Parathyroid adenoma (tissue), 2 donors: ENCODE measurements around the gene AGBL1.

Experiments used
- H2AFZ ChIP-seq: fragments of 300-600 bp; sonication (generic); one replicate; pipeline ENCODE4 v1.7.0; 2017; ENCODE audit warnings: antibody characterized with exemption, mild to moderate bottlenecking
- H3K27ac ChIP-seq: fragments of 300-600 bp; sonication (generic); one replicate; pipeline ENCODE4 v1.7.0; 2017
- H3K27me3 ChIP-seq: fragments of 300-600 bp; sonication (generic); one replicate; pipeline ENCODE4 v1.7.0; 2017; ENCODE audit warnings: low read length; ENCODE audit not compliant: control insufficient read depth, insufficient read depth
- H3K36me3 ChIP-seq: fragments of 300-600 bp; sonication (generic); one replicate; pipeline ENCODE4 v1.7.0; 2017; ENCODE audit warnings: low read length; ENCODE audit not compliant: control insufficient read depth, insufficient read depth
- H3K4me1 ChIP-seq: fragments of 300-600 bp; sonication (generic); one replicate; pipeline ENCODE4 v1.7.0; 2017; ENCODE audit warnings: control low read depth
- H3K4me2 ChIP-seq: fragments of 300-600 bp; sonication (generic); one replicate; pipeline ENCODE4 v1.7.0; 2017; ENCODE audit warnings: low read length
- H3K4me3 ChIP-seq: fragments of 300-600 bp; sonication (generic); one replicate; pipeline ENCODE4 v1.7.0; 2017; ENCODE audit warnings: low read depth, low read length
- H3K79me2 ChIP-seq: fragments of 300-600 bp; sonication (generic); one replicate; pipeline ENCODE4 v1.7.0; 2017; ENCODE audit warnings: control low read depth
- H3K9ac ChIP-seq: fragments of 300-600 bp; sonication (generic); one replicate; pipeline ENCODE4 v1.7.0; 2017; ENCODE audit warnings: mild to moderate bottlenecking
- H3K9me3 ChIP-seq: fragments of 300-600 bp; sonication (generic); one replicate; pipeline ENCODE4 v1.7.0; 2017; ENCODE audit warnings: low read length; ENCODE audit not compliant: control insufficient read depth
- TF ChIP-seq, protein P1 (sequence below): fragments of 300-600 bp; sonication (generic); IDR thresholded peaks from one replicate; pipeline ENCODE4 v1.7.0; 2017; ENCODE audit warnings: antibody characterized with exemption, mild to moderate bottlenecking
- donor health status: primary hyperparathyroidism.

Gene AGBL1

DNA sequence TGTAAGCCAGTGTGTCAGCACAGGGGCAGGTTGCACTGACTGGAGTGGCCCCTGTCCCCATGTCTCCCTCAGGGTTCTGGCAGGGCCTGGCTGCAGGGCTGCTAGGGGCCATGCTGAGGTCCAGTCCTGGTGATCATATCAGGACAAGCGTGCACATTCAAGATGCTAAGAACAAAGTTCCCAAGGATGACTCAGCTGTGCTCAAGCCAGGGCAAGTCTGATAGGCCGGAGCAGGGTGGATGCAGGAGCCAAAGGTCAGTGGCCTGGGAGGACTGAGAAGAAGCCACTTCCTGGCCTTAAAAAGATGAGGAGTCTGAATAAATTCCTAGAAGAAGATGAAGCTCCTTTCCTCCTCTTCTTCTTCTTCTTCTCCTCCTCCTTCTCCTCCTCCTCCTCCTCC is 353.2 kb downstream of the AGBL1 start:
- no peak overlapping the region for H3K4me3 ChIP-seq
- no peaks in the 10 kb centered on the region for H3K79me2 ChIP-seq
- H3K4me1 ChIP-seq = no peaks in the 10 kb centered on the region
- no peaks in the 10 kb centered on the region for H3K9me3 ChIP-seq
- no peak overlapping the region for H3K27ac ChIP-seq
- H3K36me3 ChIP-seq = no peaks in the 10 kb centered on the region
- no peak overlapping the region for H3K9ac ChIP-seq
- TF ChIP-seq, protein P1, sequence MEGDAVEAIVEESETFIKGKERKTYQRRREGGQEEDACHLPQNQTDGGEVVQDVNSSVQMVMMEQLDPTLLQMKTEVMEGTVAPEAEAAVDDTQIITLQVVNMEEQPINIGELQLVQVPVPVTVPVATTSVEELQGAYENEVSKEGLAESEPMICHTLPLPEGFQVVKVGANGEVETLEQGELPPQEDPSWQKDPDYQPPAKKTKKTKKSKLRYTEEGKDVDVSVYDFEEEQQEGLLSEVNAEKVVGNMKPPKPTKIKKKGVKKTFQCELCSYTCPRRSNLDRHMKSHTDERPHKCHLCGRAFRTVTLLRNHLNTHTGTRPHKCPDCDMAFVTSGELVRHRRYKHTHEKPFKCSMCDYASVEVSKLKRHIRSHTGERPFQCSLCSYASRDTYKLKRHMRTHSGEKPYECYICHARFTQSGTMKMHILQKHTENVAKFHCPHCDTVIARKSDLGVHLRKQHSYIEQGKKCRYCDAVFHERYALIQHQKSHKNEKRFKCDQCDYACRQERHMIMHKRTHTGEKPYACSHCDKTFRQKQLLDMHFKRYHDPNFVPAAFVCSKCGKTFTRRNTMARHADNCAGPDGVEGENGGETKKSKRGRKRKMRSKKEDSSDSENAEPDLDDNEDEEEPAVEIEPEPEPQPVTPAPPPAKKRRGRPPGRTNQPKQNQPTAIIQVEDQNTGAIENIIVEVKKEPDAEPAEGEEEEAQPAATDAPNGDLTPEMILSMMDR = no peak
- H2AFZ ChIP-seq = no peak overlapping the region
- no peaks in the 10 kb centered on the region for H3K27me3 ChIP-seq
- H3K4me2 ChIP-seq = no peak overlapping the region

DNA sequence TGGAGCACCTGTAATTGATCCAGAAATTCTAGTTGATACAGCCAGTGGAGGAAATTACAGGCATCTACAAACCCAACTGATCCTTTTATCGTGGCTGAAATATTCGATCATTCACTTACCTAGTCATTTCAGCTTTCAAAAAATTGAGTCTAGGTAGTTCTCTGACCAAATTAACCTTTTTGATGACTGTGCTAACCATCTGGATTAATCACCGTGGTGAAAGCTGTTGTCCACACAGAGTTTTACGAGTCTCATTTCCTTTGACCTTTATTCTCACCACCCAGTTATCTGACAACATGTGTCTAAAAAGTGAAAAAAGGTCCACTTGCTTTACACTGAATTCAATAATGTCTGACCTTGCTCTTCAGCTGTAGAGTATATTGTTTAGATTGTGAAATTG is 354.3 kb downstream of the AGBL1 start:
- TF ChIP-seq, protein P1 = no peak
- no peak overlapping the region for H3K27ac ChIP-seq
- H3K9ac ChIP-seq = no peak overlapping the region
- no peaks in the 10 kb centered on the region for H3K79me2 ChIP-seq
- no peak overlapping the region for H3K4me2 ChIP-seq
- H3K4me1 ChIP-seq = no peaks in the 10 kb centered on the region
- H3K9me3 ChIP-seq = no peaks in the 10 kb centered on the region
- H2AFZ ChIP-seq = no peak overlapping the region
- no peaks in the 10 kb centered on the region for H3K27me3 ChIP-seq
- no peaks in the 10 kb centered on the region for H3K36me3 ChIP-seq
- H3K4me3 ChIP-seq = no peak overlapping the region

DNA sequence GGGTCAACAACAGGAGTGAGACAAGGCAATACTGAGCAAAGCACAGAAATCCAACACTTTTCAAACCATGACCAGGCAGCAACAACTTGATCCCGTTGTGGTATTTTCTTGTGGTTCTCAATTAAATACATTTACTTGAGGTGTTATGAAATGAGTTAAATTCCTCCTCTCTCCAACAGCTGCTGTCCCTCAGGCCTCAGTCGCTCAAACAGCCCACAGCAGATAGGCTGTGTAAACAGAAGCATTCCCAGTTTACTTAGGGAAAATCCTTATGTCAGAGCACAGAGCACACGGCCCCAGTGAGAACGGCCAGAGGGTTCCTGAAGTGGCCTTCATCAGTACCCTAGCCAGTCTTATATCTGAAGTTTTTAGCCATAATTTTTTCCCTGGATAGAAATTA is 359.9 kb downstream of the AGBL1 start:
- no peak overlapping the region for H3K4me3 ChIP-seq
- H3K27me3 ChIP-seq = no peaks in the 10 kb centered on the region
- H3K9me3 ChIP-seq = no peaks in the 10 kb centered on the region
- TF ChIP-seq, protein P1 = no peak
- H3K9ac ChIP-seq = no peak overlapping the region
- no peaks in the 10 kb centered on the region for H3K4me1 ChIP-seq
- no peaks in the 10 kb centered on the region for H3K36me3 ChIP-seq
- no peak overlapping the region for H2AFZ ChIP-seq
- no peak overlapping the region for H3K27ac ChIP-seq
- no peaks in the 10 kb centered on the region for H3K79me2 ChIP-seq
- no peak overlapping the region for H3K4me2 ChIP-seq

DNA sequence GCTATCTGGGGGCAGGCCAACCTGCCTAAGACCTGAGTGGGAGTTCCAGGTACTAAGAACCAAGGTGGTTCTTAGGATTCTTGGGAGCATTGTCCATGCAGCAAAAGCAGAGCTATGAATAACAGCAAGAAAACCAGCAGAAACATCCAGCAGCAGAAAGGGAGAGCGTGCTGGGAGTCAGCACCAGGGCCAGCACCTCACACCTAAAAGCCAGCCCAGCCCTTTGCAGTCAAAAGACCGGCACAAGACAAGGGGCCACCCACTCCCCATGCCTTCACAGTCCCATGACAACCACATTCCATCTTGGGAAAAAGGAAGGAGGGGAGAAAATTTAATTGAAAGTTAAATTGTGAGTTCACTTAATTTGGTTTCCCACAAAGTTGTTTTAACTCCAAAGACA is 364.9 kb downstream of the AGBL1 start:
- Histone ChIP-seq H3K9ac (no peak overlapping the region), H3K79me2 (no peaks in the 10 kb centered on the region), H3K4me1 (no peaks in the 10 kb centered on the region), H3K36me3 (no peaks in the 10 kb centered on the region), H3K4me2 (no peak overlapping the region), H3K27ac (no peak overlapping the region), H2AFZ (no peak overlapping the region), H3K4me3 (no peak overlapping the region), H3K9me3 (no peaks in the 10 kb centered on the region), H3K27me3 (no peaks in the 10 kb centered on the region)
- TF ChIP-seq, protein P1 = no peak

DNA sequence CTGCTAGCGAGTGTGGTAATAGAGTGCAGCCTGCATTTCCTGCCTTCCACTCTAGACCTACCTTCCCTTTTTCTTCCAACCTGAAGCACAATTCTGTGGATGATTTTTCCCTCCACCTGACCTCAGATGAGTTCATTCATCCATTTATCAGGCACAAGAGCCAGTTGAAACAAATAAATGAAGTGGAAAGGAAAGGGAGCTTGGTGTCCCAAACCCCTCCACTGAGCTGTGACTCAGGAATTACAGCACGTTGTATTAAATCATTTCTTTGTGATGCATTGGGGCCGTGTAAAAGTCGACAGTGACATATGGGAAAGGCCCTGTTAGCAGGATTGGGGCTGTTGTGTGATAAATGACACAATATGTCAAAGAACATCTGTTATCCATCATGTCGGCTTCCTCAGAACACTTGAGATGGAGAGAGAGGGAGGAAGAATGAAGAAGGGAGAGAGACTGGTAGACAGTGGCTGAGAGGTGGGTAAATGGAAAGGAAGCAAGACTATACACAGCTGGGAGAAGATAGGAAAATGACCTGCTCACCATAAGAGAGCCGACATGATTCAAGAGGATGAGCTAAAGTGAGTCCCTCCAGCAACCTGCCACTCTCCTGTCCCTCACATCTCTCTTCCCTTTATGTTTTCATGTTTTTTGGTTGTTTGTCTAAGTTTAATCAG is 366.0 kb downstream of the AGBL1 start:
- TF ChIP-seq, protein P1 = no peak
- Histone ChIP-seq H3K9me3 (no peaks in the 10 kb centered on the region), H3K36me3 (no peaks in the 10 kb centered on the region), H3K4me2 (no peak overlapping the region), H3K9ac (no peak overlapping the region), H3K27ac (no peak overlapping the region), H3K4me3 (no peak overlapping the region), H3K79me2 (no peaks in the 10 kb centered on the region), H3K27me3 (no peaks in the 10 kb centered on the region), H3K4me1 (no peaks in the 10 kb centered on the region), H2AFZ (no peak overlapping the region)
